D721Med (cell line): ENCODE measurements around the gene ABL2.
"Not testable (repeated sequence)": the region's sequence is repeated elsewhere in the genome, so short reads cannot be mapped to it uniquely, and the experiment has no call there.

Experiments
- DNase-seq: peaks from one replicate; pipeline ENCODE4 v3.0.0; 2011; ENCODE audit warnings: low spot score; ENCODE audit not compliant: insufficient read length
- FAIRE-seq: peaks from 2 replicates; lab custom pipeline; 2011; peaks lifted over from hg19 to GRCh38; lab: Jason Lieb, UNC
- TF ChIP-seq, protein P1 (sequence below): IDR thresholded peaks from 2 replicates; pipeline ENCODE4 v1.5.1; 2012; ENCODE audit warnings: mild to moderate bottlenecking, control low read depth; ENCODE audit not compliant: insufficient read depth; ENCODE audit errors: missing control alignments

The ABL2 gene

DNA sequence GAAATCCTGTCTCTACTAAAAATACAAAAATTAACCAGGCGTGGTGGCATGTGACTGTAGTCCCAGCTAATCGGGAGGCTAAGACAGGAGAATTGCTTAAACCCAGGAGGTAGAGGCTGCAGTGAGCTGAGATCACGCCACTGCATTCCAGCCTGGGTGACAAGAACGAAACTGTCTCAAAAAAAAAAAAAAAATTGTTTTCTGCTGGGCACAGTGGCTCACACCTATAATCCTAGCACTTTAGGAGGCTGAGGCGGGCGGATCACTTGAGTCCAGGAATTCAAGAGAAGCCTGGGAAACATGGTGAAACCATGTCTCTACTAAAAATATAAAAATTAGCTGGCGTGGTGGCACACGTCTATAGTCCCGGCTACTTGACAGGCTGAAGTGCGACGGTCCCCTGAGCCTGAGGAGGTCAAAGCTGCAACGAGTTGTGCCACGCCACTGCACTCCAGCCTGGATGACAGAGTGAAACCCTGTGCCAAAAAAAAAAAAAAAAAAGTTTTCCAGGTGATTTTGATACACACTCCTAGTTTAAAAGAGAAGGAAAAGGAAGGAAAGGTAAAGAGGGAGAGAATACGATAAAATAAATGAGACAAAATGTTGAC lies 31.7 kb downstream of the ABL2 start:
- DNase-seq, result no peak
- FAIRE-seq, result no peak
- TF ChIP-seq, protein P1, sequence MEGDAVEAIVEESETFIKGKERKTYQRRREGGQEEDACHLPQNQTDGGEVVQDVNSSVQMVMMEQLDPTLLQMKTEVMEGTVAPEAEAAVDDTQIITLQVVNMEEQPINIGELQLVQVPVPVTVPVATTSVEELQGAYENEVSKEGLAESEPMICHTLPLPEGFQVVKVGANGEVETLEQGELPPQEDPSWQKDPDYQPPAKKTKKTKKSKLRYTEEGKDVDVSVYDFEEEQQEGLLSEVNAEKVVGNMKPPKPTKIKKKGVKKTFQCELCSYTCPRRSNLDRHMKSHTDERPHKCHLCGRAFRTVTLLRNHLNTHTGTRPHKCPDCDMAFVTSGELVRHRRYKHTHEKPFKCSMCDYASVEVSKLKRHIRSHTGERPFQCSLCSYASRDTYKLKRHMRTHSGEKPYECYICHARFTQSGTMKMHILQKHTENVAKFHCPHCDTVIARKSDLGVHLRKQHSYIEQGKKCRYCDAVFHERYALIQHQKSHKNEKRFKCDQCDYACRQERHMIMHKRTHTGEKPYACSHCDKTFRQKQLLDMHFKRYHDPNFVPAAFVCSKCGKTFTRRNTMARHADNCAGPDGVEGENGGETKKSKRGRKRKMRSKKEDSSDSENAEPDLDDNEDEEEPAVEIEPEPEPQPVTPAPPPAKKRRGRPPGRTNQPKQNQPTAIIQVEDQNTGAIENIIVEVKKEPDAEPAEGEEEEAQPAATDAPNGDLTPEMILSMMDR, result no peak

DNA sequence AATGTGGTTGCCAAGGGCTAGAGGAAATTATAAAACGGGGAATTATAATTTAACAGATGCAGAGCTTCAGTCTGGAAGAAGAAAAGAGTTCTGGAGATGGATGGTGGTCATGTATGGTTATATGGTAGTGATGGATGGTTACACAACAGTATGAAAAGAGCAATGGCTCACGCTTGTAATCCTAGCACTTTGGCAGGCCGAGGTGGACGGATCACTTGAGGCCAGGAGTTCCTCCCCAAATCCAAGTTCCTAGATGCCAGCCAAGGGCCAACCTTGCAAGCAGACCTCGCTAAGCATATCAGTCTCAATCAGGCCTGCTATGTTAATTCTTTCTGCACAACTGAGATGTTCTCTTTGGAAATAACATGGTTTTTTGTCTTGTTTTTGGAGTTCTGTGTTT lies 33.6 kb downstream of the ABL2 start:
- not testable (repeated sequence) for FAIRE-seq, DNase-seq

DNA sequence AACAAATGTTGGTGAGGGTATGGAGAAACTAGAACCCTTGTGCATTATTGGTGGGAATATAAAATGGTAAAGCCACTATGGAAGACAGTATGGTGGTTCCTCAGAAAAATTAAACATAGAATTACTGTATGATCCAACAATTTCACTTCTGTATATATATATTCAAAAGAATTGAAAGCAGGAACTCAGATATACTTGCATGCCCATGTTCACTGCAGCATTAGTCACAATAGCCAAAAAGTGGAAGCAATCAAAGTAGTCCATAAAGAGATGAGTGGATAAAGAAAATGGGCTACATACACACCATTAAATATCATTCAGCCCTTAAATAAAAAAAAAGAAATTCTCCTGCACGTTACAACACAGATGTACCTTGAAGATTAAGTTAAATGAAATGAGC lies 34.1 kb downstream of the ABL2 start:
- DNase-seq (no peak), FAIRE-seq (peak; percentile 35)
- TF ChIP-seq, protein P1, result no peak

DNA sequence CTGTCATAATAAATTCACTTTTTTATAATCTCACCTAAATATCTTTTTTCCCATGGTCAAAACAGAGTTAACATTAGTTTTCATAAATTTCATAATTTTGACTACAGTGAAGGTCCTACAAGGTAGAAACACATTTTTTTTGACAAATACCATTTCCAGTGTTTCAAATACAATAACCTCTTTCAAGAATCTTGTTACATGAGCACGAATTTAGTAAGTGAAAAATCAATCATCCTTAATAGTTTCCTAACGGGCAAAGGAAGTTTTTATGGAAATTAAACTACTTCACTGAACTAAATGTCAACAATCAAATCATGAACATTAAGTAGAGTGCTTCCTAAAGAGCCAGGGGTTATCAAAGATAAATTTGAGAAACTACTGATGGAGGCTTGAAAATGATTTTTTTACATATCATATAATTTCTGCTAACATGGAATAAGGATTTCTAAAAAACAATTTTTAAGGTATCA lies 35.4 kb downstream of the ABL2 start:
- FAIRE-seq, result peak; percentile 96
- TF ChIP-seq, protein P1, result no peak
- DNase-seq, result no peak

DNA sequence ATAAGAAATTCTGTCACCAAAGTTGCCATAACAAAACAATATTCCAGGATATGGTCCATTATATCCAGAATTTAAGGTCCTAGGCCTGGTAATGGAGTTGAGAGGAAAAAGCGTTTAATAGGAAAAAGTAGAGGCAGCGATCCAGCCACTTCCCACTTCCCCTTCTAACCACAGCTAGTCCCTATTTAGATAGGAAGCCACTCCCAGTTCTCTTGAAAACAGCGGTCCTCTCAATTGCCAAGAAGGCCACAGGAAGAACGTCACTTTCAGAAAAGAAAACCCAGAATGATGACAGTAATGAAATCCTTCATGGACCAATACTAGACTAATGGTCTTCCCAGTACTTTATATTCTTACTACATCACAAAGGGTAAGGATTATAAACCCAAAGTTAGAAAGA lies 38.6 kb downstream of the ABL2 start:
- DNase-seq, result no peak
- FAIRE-seq, result peak; percentile 21
- TF ChIP-seq, protein P1, result no peak

DNA sequence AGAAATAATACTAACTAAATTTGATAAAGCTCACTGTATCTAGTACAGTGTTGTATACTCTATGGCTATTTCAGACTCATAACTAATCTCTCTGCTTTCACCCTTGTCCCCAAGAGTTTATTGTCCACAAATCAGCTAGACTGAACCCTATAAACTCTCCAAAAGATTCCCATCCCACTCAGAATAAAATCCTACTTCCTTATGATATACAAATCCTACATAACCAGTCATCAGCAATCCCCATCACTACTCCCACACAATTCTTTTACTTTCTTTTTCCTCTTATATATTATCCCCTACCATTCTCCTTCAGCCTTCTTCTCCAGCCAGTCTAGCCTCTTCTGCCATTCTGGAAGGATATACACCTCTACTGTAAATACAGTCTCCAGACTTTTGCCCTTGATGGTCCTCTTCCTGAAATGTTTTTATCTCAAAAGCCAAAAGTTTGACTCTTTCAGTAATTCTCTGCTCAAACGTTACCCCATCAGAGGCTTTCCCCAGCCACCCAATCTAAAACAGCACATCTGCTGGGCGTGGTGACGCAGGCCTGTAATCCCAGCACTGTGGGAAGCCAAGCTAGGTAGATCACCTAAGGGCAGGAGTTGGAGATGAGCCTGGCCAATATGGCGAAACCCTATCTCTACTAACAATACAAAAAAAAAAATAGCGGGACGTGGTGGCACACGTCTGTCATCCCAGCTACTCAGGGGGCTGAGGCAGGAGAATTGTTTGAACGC lies 41.6 kb downstream of the ABL2 start:
- TF ChIP-seq, protein P1, result no peak
- FAIRE-seq, result no peak
- DNase-seq, result no peak

DNA sequence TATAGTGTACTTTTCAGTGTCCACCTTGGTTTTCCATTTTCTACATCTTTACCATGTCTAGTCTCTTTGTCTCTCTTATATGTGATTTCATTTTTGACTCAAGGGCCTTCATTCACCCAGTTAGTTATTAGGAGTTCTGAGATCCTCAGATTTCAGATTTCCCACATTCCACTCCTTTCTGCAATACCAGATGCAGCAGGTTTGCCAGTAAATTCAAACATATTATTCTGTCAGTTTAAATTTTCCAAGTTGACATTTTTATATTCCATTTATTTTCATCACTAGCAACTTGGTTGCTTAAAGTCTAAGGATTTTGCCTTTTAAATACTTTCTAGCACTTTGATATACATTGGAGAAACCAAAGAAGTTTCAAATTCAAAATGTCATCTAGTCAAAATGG lies 42.4 kb downstream of the ABL2 start:
- TF ChIP-seq, protein P1, result no peak
- DNase-seq (no peak), FAIRE-seq (no peak)
